ENCODE measurements around the gene ZNF436.
A peak's percentile ranks its signal among the peaks of the same experiment; 100 is the strongest.
"Not testable (repeated sequence)": the region's sequence is repeated elsewhere in the genome, so short reads cannot be mapped to it uniquely, and the experiment has no call there.

The ZNF436 gene

DNA sequence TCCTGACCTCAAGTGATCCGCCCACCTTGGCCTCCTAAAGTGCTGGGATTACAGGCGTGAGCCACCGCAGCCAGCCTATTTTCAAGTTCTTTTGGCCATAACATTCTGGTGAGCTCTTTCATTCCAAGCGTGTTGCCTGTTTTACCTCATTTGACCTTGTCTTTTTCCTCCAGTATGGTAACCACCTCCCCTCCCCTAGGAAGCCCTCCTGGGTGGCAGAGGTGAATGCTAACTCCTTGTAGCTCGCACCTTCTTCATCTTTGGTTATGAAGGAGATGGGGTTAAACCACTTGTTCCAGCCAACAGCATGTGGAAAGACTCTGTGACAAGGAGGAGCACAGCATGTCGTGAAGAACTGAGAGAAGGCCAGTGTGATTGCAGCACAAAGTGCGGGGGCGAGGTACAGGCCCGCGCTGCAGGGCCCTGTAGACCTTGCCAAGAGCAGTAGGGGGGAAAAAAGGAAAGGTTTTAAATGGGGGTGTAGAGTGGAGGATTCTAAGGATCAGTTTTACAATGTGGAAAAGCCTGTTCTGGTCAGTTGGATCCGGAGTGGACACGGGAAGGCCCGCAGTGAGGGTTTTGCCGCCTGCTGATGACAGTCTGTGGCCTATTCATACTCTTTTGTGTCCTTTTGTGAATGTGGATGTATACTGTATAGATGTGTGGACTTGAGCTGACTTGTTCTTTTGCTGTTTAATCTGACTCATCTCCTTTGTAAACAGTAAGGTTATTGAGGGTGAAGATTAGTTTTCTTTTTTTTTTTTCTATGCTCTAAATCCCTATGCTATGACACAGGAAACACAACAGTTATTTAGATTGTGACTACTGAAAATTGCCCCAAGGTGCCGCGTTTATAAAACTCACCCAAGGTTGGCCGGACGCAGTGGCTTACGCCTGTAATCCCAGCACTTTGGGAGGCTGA lies 7.5 kb upstream of the ZNF436 start:
- DNase-seq (ENCODE audit: low spot score), result no peak
- in situ Hi-C loops (cut with MboI; ENCODE audit: low pct_unique_long_range_greater_than_20kb, low sequenced_read_pairs, unreplicated experiment), result no loop called here
- no peak for TF ChIP-seq CTCF (IDR thresholded peaks at IDR 0.05; ENCODE audit: extremely low read depth, insufficient read depth, missing control alignments)

DNA sequence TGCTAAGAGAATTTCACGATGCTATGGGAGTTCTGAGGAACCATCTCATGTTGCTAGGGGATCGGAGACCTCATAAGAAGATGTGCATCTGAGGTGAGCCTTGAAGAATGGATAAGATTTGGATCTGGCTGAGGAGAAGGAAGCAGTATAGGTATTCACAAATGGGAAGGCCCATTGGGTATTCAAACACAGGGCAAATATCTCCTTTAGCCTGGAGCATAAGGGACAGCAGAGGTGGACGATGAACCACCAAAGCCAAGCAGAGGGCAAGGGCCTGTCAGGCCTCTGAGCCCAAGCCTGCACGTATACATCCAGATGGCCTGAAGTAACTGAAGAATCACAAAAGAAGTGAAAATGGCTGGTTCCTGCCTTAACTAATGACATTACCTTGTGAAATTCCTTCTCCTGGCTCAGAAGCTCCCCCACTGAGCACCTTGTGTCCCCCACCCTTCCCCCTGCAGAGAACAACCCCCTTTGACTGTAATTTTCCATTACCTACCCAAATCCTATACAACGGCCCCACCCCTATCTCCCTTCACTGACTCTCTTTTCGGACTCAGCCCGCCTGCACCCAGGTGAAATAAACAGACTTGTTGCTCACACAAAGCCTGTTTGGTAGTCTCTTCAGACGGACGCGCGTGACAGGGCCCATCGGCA lies 4.6 kb upstream of the ZNF436 start:
- in situ Hi-C loops (cut with MboI; ENCODE audit: low pct_unique_long_range_greater_than_20kb, low sequenced_read_pairs, unreplicated experiment); DNase-seq (ENCODE audit: low spot score): not testable (repeated sequence)

GRCh38 chr1:23371987-23372880 lies 2.6 kb upstream of the ZNF436 start:
- in situ Hi-C loops (cut with MboI; ENCODE audit: low pct_unique_long_range_greater_than_20kb, low sequenced_read_pairs, unreplicated experiment), result no loop called here
- no peak for DNase-seq (ENCODE audit: low spot score)
- TF ChIP-seq CTCF (IDR thresholded peaks at IDR 0.05; ENCODE audit: extremely low read depth, insufficient read depth, missing control alignments), result no peak

- TF ChIP-seq CTCF (IDR thresholded peaks at IDR 0.05; ENCODE audit: extremely low read depth, insufficient read depth, missing control alignments), result no peak
- no peak for DNase-seq (ENCODE audit: low spot score)
- in situ Hi-C loops (cut with MboI; ENCODE audit: low pct_unique_long_range_greater_than_20kb, low sequenced_read_pairs, unreplicated experiment), result no loop called here
These were observed 1.3 kb upstream of the ZNF436 start for GRCh38 chr1:23370709-23371584.

- TF ChIP-seq CTCF (IDR thresholded peaks at IDR 0.05; ENCODE audit: extremely low read depth, insufficient read depth, missing control alignments), result no peak
- in situ Hi-C loops (cut with MboI; ENCODE audit: low pct_unique_long_range_greater_than_20kb, low sequenced_read_pairs, unreplicated experiment), result no loop called here
- DNase-seq (ENCODE audit: low spot score), result no peak
These were observed 683 bp upstream of the ZNF436 start for GRCh38 chr1:23370330-23370708.

- DNase-seq (ENCODE audit: low spot score), result peak; percentile 90
- TF ChIP-seq CTCF (IDR thresholded peaks at IDR 0.05; ENCODE audit: extremely low read depth, insufficient read depth, missing control alignments), result peak; percentile 27
- in situ Hi-C loops (cut with MboI; ENCODE audit: low pct_unique_long_range_greater_than_20kb, low sequenced_read_pairs, unreplicated experiment), result no loop called here
These were observed 888 bp downstream of the ZNF436 start for GRCh38 chr1:23368562-23369334.

Measured in GM13977 (cell line).